H1 (cell line): ENCODE measurements around the gene PPEF2. TPM values are rescaled to one million over a fixed set of nuclear protein-coding genes. Genes with fewer than 3 reads are reported as not detected.

Experiments used
- BACH1 ChIP-seq: IDR thresholded peaks from 2 replicates; pipeline ENCODE4 v1.6.1; 2012; ENCODE audit warnings: low read length, improper control_type of control experiment
- CHD7 ChIP-seq: fragments of 300-600 bp; sonication (generic); IDR thresholded peaks from 2 replicates; pipeline ENCODE4 v1.7.1; 2012; ENCODE audit warnings: low read length, moderate library complexity, mild to moderate bottlenecking, inconsistent platforms; ENCODE audit not compliant: insufficient replicate concordance
- CREB1 ChIP-seq: IDR thresholded peaks from 2 replicates; pipeline ENCODE4 v1.6.1; 2012; ENCODE audit warnings: inconsistent platforms
- EGR1 ChIP-seq: IDR thresholded peaks from 2 replicates; pipeline ENCODE4 v1.6.1; 2011; ENCODE audit warnings: low read depth, low read length, borderline replicate concordance
- EP300 ChIP-seq, 2 experiments: IDR thresholded peaks; 1 replicate in 1 of 2; 2 replicates in 1 of 2; pipeline ENCODE4 v1.6.1; 2011 to 2012; ENCODE audit warnings: low read depth in 2 of 2, low read length in 2 of 2, mild to moderate bottlenecking in 2 of 2, borderline replicate concordance in 1 of 2, inconsistent platforms in 1 of 2, moderate library complexity in 1 of 2
- HDAC2 ChIP-seq, 2 experiments: fragments of 300-600 bp in 1 of 2; sonication (generic) in 1 of 2; IDR thresholded peaks; 2 replicates each; pipeline ENCODE4 v1.6.1; 2011 to 2012; ENCODE audit warnings: low read depth in 2 of 2, low read length in 2 of 2, mild to moderate bottlenecking in 2 of 2, moderate library complexity in 2 of 2, borderline replicate concordance in 1 of 2, inconsistent platforms in 1 of 2
- KDM4A ChIP-seq: IDR thresholded peaks from one replicate; pipeline ENCODE4 v1.7.1; 2012; ENCODE audit warnings: low read depth, mild to moderate bottlenecking, moderate library complexity, low read length, inconsistent platforms; ENCODE audit not compliant: severe bottlenecking
- MAFK ChIP-seq: IDR thresholded peaks from 2 replicates; pipeline ENCODE4 v1.6.1; 2012; ENCODE audit warnings: low read depth, mild to moderate bottlenecking, improper control_type of control experiment, low read length
- NRF1 ChIP-seq: IDR thresholded peaks from 2 replicates; pipeline ENCODE4 v1.6.1; 2011; ENCODE audit warnings: mild to moderate bottlenecking, low read depth, low read length, improper control_type of control experiment
- SP2 ChIP-seq: IDR thresholded peaks from 2 replicates; pipeline ENCODE4 v1.6.1; 2012; ENCODE audit warnings: mild to moderate bottlenecking, low read length, inconsistent platforms
- SUZ12 ChIP-seq: fragments of 200-600 bp; sonication (generic); IDR thresholded peaks from 2 replicates; pipeline ENCODE4 v1.6.1; 2012; ENCODE audit warnings: mild to moderate bottlenecking, inconsistent platforms, low read length, moderate library complexity, mixed read lengths
- polyA plus RNA-seq, 7 experiments: library from polyadenylated mRNA; depleted of rRNA in 3 of 7; stranded (reverse) in 5 of 7; unstranded in 2 of 7; fragments of >200 nt in 5 of 7; fragments of 200-250 nt in 2 of 7; gene quantifications; 1 replicate in 5 of 7; 2 replicates in 1 of 7; 4 replicates in 1 of 7; pipeline versions ENCODE4 v1.2.1 to v1.2.3, GENCODE V29; 2011 to 2013; ENCODE audit warnings: missing spikeins in 2 of 7, mixed read lengths in 2 of 7
- total RNA-seq: library from RNA; stranded (reverse); fragmentation: NEBNext Ultra II Directional; extraction: Animal tissue kit (Norgen Biotek cat#: 25700); gene quantifications from 2 replicates; pipeline ENCODE4 v1.2.1, GENCODE V29; 2021

PPEF2 gene
- total and polyA plus RNA-seq, 2 of the 8 experiments (the other 6 are each of a cell fraction or from before 2014, with no cell fraction given), result not detected

- TF ChIP-seq CHD7 (no peak), MAFK (no peak), CREB1 (no peak), BACH1 (no peak), SP2 (no peak), NRF1 (no peak), SUZ12 (no peak), EP300 (IDR thresholded peaks at IDR 0.05; ENCODE audit: borderline replicate concordance in 1 of 2, low read depth in 2 of 2, low read length in 2 of 2) (no peak), EGR1 (no peak), HDAC2 (IDR thresholded peaks at IDR 0.05; ENCODE audit: borderline replicate concordance in 1 of 2, low read depth in 2 of 2, low read length in 2 of 2) (no peak), KDM4A (no peak)
These were observed 46.7 kb upstream of the PPEF2 start (continued) for GRCh38 chr4:75948822-75949444.
